Ovary (tissue), 3 donors: ENCODE measurements around the gene KCNG2.

Source experiments
- CTCF ChIP-seq, 3 donors: fragments of 450-650 bp in 2 of 3; fragments of 200-600 bp in 1 of 3; IDR thresholded peaks; one replicate each; pipeline versions ENCODE4 v1.5.1 to v1.8.0; 2016 to 2022; ENCODE audit warnings: antibody characterized with exemption in 3 of 3, mild to moderate bottlenecking in 1 of 3
- EP300 ChIP-seq: sonication (generic); formaldehyde crosslinking; IDR thresholded peaks from one replicate; pipeline ENCODE4 v1.6.1; 2017; ENCODE audit warnings: antibody characterized with exemption
- POLR2A ChIP-seq: fragments of 450-650 bp; IDR thresholded peaks from one replicate; pipeline ENCODE4 v1.6.1; 2017; ENCODE audit warnings: antibody characterized with exemption, mild to moderate bottlenecking, moderate library complexity
- donor health status: DM: no; HTN: no; CAD: no.

- TF ChIP-seq CTCF (IDR thresholded peaks at IDR 0.05) = no peak
- TF ChIP-seq EP300 = no peak
- TF ChIP-seq POLR2A = no peak
Measured at GRCh38 chr18:79806976-79807841, 9.5 kb downstream of the KCNG2 start.
